ENCODE data around the gene HOXC4.

GRCh38 chr12:54075409-54075808 lies 21.8 kb downstream of the HOXC4 start:
- no peak for TF ChIP-seq GATA2 (IDR thresholded peaks at IDR 0.05; ENCODE audit: low read depth, low read length)
- no peak for TF ChIP-seq GATA3 (IDR thresholded peaks at IDR 0.05; ENCODE audit: low read depth, low read length)
